Parathyroid adenoma (tissue), 2 donors: ENCODE data around the gene CTRL.

Experiments used
- H2AFZ ChIP-seq: fragments of 300-600 bp; sonication (generic); one replicate; pipeline ENCODE4 v1.7.0; 2017; ENCODE audit warnings: antibody characterized with exemption, mild to moderate bottlenecking
- H3K27ac ChIP-seq: fragments of 300-600 bp; sonication (generic); one replicate; pipeline ENCODE4 v1.7.0; 2017
- H3K27me3 ChIP-seq: fragments of 300-600 bp; sonication (generic); one replicate; pipeline ENCODE4 v1.7.0; 2017; ENCODE audit warnings: low read length; ENCODE audit not compliant: control insufficient read depth, insufficient read depth
- H3K36me3 ChIP-seq: fragments of 300-600 bp; sonication (generic); one replicate; pipeline ENCODE4 v1.7.0; 2017; ENCODE audit warnings: low read length; ENCODE audit not compliant: control insufficient read depth, insufficient read depth
- H3K4me1 ChIP-seq: fragments of 300-600 bp; sonication (generic); one replicate; pipeline ENCODE4 v1.7.0; 2017; ENCODE audit warnings: control low read depth
- H3K4me2 ChIP-seq: fragments of 300-600 bp; sonication (generic); one replicate; pipeline ENCODE4 v1.7.0; 2017; ENCODE audit warnings: low read length
- H3K4me3 ChIP-seq: fragments of 300-600 bp; sonication (generic); one replicate; pipeline ENCODE4 v1.7.0; 2017; ENCODE audit warnings: low read depth, low read length
- H3K79me2 ChIP-seq: fragments of 300-600 bp; sonication (generic); one replicate; pipeline ENCODE4 v1.7.0; 2017; ENCODE audit warnings: control low read depth
- H3K9ac ChIP-seq: fragments of 300-600 bp; sonication (generic); one replicate; pipeline ENCODE4 v1.7.0; 2017; ENCODE audit warnings: mild to moderate bottlenecking
- H3K9me3 ChIP-seq: fragments of 300-600 bp; sonication (generic); one replicate; pipeline ENCODE4 v1.7.0; 2017; ENCODE audit warnings: low read length; ENCODE audit not compliant: control insufficient read depth
- TF ChIP-seq, protein P1 (sequence below): fragments of 300-600 bp; sonication (generic); IDR thresholded peaks from one replicate; pipeline ENCODE4 v1.7.0; 2017; ENCODE audit warnings: antibody characterized with exemption, mild to moderate bottlenecking
- donor health status: primary hyperparathyroidism.

CTRL gene

DNA sequence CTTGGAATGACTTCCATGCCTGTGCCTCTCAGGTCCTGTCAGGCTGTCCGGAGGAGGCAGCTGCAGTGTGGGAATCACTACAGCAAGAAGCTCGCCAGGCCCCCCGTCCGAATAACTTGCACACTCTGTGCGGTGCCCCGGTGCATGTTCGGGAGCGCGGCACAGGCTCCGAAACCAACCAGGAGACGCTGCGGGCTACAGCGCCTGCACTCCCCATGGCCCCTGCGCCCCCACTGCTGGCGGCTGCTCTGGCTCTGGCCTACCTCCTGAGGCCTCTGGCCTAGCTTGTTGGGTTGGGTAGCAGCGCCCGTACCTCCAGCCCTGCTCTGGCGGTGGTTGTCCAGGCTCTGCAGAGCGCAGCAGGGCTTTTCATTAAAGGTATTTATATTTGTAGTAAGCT lies 45.7 kb downstream of the CTRL start:
- H3K27me3 ChIP-seq = no peaks in the 10 kb centered on the region
- no peak overlapping the region for H2AFZ ChIP-seq
- H3K4me2 ChIP-seq = no peak overlapping the region
- H3K4me1 ChIP-seq = no peaks in the 10 kb centered on the region
- no peak overlapping the region for H3K4me3 ChIP-seq
- H3K9ac ChIP-seq = no peak overlapping the region
- H3K9me3 ChIP-seq = no peaks in the 10 kb centered on the region
- TF ChIP-seq, protein P1, sequence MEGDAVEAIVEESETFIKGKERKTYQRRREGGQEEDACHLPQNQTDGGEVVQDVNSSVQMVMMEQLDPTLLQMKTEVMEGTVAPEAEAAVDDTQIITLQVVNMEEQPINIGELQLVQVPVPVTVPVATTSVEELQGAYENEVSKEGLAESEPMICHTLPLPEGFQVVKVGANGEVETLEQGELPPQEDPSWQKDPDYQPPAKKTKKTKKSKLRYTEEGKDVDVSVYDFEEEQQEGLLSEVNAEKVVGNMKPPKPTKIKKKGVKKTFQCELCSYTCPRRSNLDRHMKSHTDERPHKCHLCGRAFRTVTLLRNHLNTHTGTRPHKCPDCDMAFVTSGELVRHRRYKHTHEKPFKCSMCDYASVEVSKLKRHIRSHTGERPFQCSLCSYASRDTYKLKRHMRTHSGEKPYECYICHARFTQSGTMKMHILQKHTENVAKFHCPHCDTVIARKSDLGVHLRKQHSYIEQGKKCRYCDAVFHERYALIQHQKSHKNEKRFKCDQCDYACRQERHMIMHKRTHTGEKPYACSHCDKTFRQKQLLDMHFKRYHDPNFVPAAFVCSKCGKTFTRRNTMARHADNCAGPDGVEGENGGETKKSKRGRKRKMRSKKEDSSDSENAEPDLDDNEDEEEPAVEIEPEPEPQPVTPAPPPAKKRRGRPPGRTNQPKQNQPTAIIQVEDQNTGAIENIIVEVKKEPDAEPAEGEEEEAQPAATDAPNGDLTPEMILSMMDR = no peak
- no peak overlapping the region for H3K27ac ChIP-seq
- no peaks in the 10 kb centered on the region for H3K79me2 ChIP-seq
- no peaks in the 10 kb centered on the region for H3K36me3 ChIP-seq

DNA sequence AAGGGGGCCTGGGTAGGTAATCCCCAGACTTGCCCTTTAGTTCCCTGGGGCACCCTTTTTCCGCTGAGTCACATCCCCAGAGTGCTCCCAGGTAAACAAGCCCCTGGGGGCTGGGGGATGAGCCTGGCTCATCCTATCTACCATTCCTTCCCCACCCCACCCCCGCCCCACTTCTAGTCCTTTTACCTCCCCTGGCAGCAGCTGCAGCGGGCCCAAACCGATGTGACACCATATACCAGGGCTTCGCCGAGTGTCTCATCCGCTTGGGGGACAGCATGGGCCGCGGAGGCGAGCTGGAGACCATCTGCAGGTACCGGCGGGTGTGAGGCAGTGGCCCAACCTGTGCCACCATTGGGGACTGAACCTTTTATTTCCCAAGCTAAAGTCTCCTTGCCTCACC lies 46.1 kb downstream of the CTRL start:
- Histone ChIP-seq H3K27ac (no peak overlapping the region), H2AFZ (no peak overlapping the region), H3K4me3 (no peak overlapping the region), H3K4me2 (no peak overlapping the region), H3K9ac (no peak overlapping the region), H3K27me3 (no peaks in the 10 kb centered on the region), H3K4me1 (no peaks in the 10 kb centered on the region), H3K36me3 (no peaks in the 10 kb centered on the region), H3K79me2 (no peaks in the 10 kb centered on the region), H3K9me3 (no peaks in the 10 kb centered on the region)
- TF ChIP-seq, protein P1 = no peak

DNA sequence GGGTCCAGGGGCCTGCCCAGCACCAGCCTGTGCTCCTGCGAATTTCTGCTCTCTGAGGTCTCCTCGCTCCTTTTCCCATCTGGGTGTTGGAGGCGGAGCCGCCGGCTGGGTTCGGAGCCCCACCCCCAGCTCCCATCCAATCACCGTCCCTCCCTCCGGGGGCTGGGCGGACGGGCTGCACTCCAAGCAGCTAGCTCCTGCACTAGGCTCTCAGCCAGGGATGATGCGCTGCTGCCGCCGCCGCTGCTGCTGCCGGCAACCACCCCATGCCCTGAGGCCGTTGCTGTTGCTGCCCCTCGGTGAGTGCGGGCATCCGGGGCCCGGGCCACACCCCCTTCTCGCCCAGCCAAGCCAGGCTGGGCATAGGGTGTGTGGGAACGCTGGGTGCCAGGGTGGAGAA lies 47.0 kb downstream of the CTRL start, which contains the start of gene NRN1L:
Gene NRN1L, plus strand, starts transcription at position 202 of the 400 bp plus-strand sequence. Its CDS starts 19 bp downstream, at position 221.
- H3K79me2 ChIP-seq = no peaks in the 10 kb centered on the region
- H3K9me3 ChIP-seq = no peaks in the 10 kb centered on the region
- peak within 1 kb of the TSS; percentile 43 for H3K4me2 ChIP-seq
- H3K4me3 ChIP-seq = no peak within 1 kb of the TSS
- H3K9ac ChIP-seq = no peak within 1 kb of the TSS
- no peak within 1 kb of the TSS for H2AFZ ChIP-seq
- no peaks in the 10 kb centered on the region for H3K36me3 ChIP-seq
- no peaks in the 10 kb centered on the region for H3K27me3 ChIP-seq
- TF ChIP-seq, protein P1 = no peak
- no peaks in the 10 kb centered on the region for H3K4me1 ChIP-seq
- H3K27ac ChIP-seq = no peak within 1 kb of the TSS

DNA sequence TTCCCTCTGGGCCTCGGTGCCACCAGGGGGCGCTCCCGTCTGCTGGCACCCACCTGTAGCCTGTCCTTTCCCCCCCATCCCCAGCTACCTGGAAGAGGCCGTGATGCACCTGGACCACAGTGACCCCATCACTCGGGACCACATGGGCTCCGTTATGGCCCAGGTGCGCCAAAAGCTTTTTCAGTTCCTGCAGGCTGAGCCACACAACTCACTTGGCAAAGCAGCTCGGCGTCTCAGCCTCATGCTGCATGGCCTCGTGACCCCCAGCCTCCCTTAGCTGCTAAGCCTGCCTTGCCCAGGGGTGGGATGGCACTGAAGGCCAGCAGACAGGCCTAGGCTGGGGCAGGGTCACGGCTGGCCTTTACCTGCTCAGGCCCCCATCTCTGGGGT lies 47.8 kb downstream of the CTRL start:
- H3K27ac ChIP-seq = no peak overlapping the region
- no peaks in the 10 kb centered on the region for H3K36me3 ChIP-seq
- H3K4me1 ChIP-seq = no peaks in the 10 kb centered on the region
- H3K9me3 ChIP-seq = no peaks in the 10 kb centered on the region
- TF ChIP-seq, protein P1 = peak; percentile 94
- H3K9ac ChIP-seq = no peak overlapping the region
- H2AFZ ChIP-seq = no peak overlapping the region
- no peak overlapping the region for H3K4me3 ChIP-seq
- no peaks in the 10 kb centered on the region for H3K27me3 ChIP-seq
- H3K79me2 ChIP-seq = no peaks in the 10 kb centered on the region
- no peak overlapping the region for H3K4me2 ChIP-seq

DNA sequence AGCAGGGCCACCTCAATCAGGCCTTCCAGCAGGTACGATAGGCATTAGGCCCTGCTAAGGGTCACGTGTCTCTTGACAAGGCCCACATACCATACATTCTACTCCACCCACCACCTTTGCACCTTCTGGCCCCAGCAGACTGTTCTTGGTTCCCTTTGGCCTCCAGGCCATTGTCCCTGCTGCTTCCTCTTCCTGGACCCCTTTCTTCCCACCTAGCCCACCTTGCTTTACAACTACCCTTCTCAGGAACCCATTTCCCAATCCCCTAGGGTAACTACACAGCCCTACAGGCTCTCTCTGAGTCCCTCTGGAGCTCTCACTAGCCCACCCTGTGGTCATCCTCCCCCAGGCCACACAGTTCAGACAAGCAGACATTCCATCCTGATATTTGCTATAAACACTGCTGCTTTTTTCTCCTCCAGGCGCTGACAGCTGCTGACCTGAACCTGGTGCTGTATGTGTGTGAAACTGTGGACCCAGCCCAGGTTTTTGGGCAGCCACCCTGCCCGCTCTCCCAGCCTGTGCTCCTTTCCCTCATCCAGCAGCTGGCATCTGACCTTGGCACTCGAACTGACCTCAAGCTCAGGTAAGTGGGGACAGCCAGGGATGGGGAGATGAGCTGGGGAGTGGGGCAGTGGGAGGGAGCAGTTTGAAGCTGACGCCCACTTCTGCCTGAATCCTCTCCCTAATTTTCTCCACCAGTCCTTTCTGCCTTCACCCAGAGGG lies 48.4 kb downstream of the CTRL start:
- Histone ChIP-seq H3K27me3 (no peaks in the 10 kb centered on the region), H3K27ac (no peak overlapping the region), H3K4me3 (no peak overlapping the region), H3K9ac (no peak overlapping the region), H3K79me2 (no peaks in the 10 kb centered on the region), H3K4me1 (no peaks in the 10 kb centered on the region), H3K4me2 (no peak overlapping the region), H3K36me3 (no peaks in the 10 kb centered on the region), H2AFZ (no peak overlapping the region), H3K9me3 (no peaks in the 10 kb centered on the region)
- TF ChIP-seq, protein P1 = no peak
